IPS-20b (cell line): Measurements from ENCODE around the gene PATJ.
"Not testable (repeated sequence)": the region's sequence is repeated elsewhere in the genome, so short reads cannot be mapped to it uniquely, and the experiment has no call there.

ENCODE experiments used
- H3K27ac ChIP-seq: one replicate; pipeline ENCODE4 v1.5.1; 2013; ENCODE audit warnings: low read length
- H3K27me3 ChIP-seq: 2 replicates; pipeline ENCODE4 v1.6.1; 2013; ENCODE audit warnings: mild to moderate bottlenecking, low read length, inconsistent platforms; ENCODE audit not compliant: insufficient read depth
- H3K36me3 ChIP-seq: 2 replicates; pipeline ENCODE4 v1.6.1; 2013; ENCODE audit warnings: low read depth, mild to moderate bottlenecking, inconsistent platforms, low read length, moderate library complexity; ENCODE audit not compliant: insufficient read depth
- H3K4me1 ChIP-seq: 2 replicates; pipeline ENCODE4 v1.6.1; 2013; ENCODE audit warnings: mild to moderate bottlenecking, control low read depth, inconsistent platforms, low read length, moderate library complexity; ENCODE audit not compliant: insufficient read depth
- H3K4me3 ChIP-seq: 2 replicates; pipeline ENCODE4 v1.5.1; 2013; ENCODE audit warnings: mild to moderate bottlenecking, low read length, inconsistent platforms
- H3K9ac ChIP-seq: 2 replicates; pipeline ENCODE4 v1.6.1; 2013; ENCODE audit warnings: low read depth, mild to moderate bottlenecking, inconsistent platforms, low read length, moderate library complexity
- H3K9me3 ChIP-seq: 2 replicates; pipeline ENCODE4 v1.6.1; 2013; ENCODE audit warnings: mild to moderate bottlenecking, low read depth, low read length, inconsistent platforms; ENCODE audit not compliant: insufficient read depth

PATJ gene

DNA sequence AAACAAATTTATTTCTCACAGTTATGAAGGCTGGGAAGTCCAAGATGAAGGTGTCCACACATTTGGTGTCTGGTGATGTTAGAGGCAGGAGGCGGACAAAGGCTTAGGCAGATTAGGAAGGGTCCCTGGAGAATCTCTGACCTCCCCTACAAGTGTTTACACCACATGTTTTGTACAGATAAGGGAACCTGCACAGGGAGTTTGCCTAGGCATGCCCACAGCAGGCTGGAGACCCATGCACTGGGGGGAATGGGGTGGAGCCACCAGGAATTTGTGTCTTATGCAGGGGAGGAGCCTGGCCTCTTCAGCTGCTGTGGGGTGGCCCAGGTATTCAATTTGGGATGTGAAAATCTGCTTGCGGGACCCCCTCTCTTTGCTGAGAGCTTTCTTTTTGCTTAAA is 131.3 kb downstream of the PATJ start:
- no peak overlapping the region for H3K9ac ChIP-seq
- H3K4me1 ChIP-seq = no peaks in the 10 kb centered on the region
- no peak overlapping the region for H3K4me3 ChIP-seq
- peaks cover 6% of the 10 kb centered on the region; the same call in 1 of the 2 replicates for H3K9me3 ChIP-seq
- H3K36me3 ChIP-seq = peaks cover 37% of the 10 kb centered on the region
- H3K27me3 ChIP-seq = no peaks in the 10 kb centered on the region
- H3K27ac ChIP-seq = no peak overlapping the region

DNA sequence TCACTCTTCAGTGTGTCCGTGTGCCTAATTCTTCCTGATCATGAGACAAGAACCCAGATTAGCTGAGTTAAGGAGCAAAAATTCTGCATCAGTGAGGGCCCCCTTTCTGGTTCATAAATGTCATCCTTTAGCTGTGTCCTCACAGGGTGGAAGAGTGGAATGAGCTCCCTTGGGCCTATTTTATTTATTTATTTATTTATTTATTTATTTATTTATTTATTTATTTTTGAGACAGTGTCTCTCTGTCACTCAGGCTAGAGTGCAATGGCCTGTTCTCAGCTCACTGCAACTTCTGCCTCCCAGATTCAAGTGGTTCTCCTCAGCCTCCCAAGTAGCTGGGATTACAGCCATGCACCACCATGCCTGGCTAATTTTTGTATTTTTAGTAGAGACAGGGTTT is 131.7 kb downstream of the PATJ start:
- Histone ChIP-seq H3K9me3 (peaks cover 6% of the 10 kb centered on the region; the same call in 1 of the 2 replicates), H3K4me1 (no peaks in the 10 kb centered on the region), H3K4me3 (no peak overlapping the region), H3K36me3 (peaks cover 37% of the 10 kb centered on the region), H3K27ac (no peak overlapping the region), H3K9ac (no peak overlapping the region), H3K27me3 (no peaks in the 10 kb centered on the region)

DNA sequence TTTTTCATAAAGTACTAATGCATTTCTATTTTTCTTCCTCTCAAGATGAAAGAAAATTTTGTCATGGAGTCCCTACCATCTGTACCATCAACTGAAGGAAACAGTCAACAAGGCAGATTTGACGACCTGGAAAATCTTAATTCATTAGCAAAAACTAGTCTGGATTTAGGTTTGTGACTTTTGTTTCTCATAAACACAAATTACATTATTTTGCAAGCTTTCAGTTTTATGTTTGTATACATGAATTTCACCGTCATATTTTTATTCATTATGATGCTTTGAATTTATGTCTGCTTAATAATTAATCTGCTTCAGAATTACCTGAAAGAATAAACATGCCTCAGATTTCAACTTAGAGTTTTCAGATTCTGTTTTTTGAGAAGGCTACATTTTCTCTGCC is 132.9 kb downstream of the PATJ start:
- Histone ChIP-seq H3K9ac (no peak overlapping the region), H3K4me3 (no peak overlapping the region), H3K4me1 (no peaks in the 10 kb centered on the region), H3K36me3 (peaks cover 37% of the 10 kb centered on the region), H3K9me3 (peaks cover 6% of the 10 kb centered on the region; the same call in 1 of the 2 replicates), H3K27me3 (no peaks in the 10 kb centered on the region), H3K27ac (no peak overlapping the region)

DNA sequence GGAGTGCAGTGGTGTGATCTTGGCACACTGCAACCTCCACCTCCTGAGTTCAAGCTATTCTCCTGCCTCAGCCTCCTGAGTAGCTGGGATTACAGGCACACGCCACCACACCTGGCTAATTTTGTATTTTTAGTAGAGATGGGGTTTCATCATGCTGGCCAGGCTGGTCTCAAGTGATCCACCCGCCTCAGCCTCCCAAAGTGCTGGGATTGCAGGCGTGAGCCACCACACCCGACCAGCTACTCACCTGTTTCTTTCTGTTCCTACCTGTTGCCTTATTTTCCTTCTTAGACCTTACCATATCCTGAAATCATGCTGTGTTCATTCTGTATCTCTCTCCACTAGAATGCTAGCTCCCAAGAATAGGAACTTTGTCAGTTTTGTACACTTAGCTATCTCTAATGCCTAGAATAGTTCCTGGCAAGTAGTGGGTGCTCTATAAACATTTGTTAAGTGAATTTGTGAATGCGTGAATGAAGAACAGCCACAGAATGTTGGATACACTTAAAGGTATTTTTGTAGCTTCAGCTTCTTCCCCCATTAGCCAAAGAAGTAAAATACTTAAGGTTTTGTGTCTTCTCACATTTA is 137.7 kb downstream of the PATJ start:
- not testable (repeated sequence) for H3K9me3 ChIP-seq, H3K4me3 ChIP-seq, H3K9ac ChIP-seq, H3K27me3 ChIP-seq, H3K4me1 ChIP-seq, H3K27ac ChIP-seq
- peaks cover 32% of the 10 kb centered on the region for H3K36me3 ChIP-seq

DNA sequence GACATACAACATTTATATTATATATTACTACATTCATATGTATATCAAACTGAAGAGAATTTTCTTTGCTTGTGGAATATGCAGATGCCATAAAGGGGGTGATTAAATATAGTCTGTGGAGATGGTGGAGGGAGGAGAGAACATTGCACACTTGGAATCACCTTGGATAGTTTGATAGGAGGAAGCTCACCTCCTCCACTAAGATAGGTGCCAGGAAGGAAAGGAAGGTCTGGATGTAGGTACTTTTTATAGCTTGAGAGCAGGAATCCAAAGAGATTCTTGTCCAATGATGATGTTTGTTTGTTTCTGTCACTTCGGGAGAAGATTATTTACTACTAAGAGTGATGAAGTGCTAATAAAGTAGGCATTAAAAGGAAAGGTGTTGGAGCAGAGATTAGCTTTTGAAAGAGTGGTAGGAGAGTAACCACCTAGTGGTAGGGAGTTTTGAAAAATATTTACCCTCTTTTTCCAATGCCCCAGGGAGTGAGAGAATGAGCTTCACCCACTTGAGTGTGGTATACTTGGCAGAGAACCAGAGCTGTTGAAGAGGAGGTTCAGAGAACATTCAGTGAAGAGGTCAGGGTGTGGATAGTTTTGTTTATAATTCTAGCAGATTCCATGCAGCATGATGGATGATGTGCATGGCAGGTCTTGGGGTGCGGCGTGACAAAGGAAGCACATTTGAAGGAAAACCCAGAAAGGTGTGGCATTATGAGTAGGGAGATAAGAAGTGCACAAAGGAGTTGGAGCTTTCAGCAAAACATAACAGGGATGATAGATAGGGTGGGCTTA is 145.0 kb downstream of the PATJ start:
- H3K4me3 ChIP-seq = no peak overlapping the region

DNA sequence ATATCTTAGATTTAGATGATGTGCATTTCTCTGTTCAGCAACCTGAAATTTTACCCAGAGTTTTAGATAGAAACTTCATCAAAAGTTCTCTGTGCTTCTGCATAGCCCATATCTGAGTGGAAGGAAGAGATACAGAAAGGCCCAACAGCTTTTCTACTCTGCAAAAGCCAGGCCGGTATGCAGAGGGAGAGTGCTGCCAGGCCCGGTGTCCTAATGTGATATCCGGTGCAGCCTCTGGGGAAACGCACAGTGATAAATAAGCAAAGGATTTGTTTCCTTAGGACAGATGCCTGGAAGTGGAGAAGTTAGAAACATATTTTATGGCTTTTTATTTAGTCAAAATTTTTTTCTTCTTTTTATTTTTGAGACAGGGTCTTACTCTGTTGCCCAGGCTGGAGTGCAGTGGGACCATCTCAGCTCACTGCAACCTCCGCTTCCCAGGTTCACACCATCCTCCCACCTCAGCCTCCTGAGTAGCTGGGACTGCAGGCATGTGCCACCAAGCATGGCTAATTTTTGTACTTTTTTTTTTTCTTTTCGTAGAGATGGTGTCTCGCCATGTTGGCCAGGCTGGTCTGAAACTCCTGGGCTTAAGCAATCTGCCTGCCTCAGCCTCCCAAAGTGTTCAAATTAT is 145.8 kb downstream of the PATJ start:
- Histone ChIP-seq H3K9ac (no peak overlapping the region), H3K27me3 (no peaks in the 10 kb centered on the region), H3K9me3 (no peaks in the 10 kb centered on the region), H3K36me3 (peaks cover 15% of the 10 kb centered on the region), H3K27ac (no peak overlapping the region), H3K4me1 (no peaks in the 10 kb centered on the region), H3K4me3 (no peak overlapping the region)

More for the DNA sequence above, 145.0 kb downstream of the PATJ start:
- Histone ChIP-seq H3K4me1 (no peaks in the 10 kb centered on the region), H3K9me3 (no peaks in the 10 kb centered on the region), H3K9ac (no peak overlapping the region), H3K27ac (no peak overlapping the region), H3K27me3 (no peaks in the 10 kb centered on the region), H3K36me3 (peaks cover 15% of the 10 kb centered on the region)

DNA sequence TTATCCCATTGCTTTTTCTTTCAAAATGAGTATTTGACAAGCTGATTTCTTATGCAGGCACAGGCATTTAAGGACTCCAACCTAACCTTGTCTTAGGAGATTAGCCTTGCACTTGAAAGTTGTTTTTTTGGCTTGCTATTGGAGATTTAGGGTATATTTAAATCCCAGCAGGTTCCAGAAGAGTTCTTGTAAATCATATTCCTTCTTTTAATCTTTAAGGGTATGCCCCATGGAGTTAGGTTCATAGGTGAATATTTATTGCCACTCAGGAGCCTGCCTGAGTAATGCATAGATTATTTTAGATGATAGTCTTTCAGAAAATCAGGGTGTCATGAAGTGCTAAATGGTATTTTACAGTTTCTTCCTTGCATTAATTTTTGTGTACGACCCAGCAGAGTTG is 146.5 kb downstream of the PATJ start:
- H3K4me3 ChIP-seq = no peak overlapping the region
- H3K36me3 ChIP-seq = peaks cover 15% of the 10 kb centered on the region
- H3K9me3 ChIP-seq = no peaks in the 10 kb centered on the region
- no peak overlapping the region for H3K27ac ChIP-seq
- H3K4me1 ChIP-seq = no peaks in the 10 kb centered on the region
- no peak overlapping the region for H3K9ac ChIP-seq
- H3K27me3 ChIP-seq = no peaks in the 10 kb centered on the region

DNA sequence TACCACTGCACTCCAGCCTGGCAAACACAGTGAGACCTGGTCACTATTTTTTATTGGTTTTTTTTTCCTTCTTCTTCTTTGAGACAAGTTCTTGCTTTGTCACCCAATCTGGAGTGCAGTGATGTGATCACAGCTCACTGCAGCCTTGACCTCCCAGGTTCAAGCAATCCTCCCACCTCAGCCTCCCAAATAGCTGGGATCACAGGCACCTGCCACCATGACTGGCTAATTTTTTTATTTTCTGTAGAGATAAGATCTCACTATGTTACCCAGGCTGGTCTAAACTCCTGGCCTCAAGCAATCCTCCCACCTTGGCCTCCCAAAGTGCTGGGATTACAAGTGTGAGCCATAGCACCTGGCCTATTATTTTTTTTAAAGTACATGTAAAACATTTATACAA is 148.2 kb downstream of the PATJ start:
- H3K27me3 ChIP-seq, H3K4me1 ChIP-seq, H3K9me3 ChIP-seq, H3K36me3 ChIP-seq, H3K9ac ChIP-seq, H3K4me3 ChIP-seq, H3K27ac ChIP-seq: not testable (repeated sequence)

DNA sequence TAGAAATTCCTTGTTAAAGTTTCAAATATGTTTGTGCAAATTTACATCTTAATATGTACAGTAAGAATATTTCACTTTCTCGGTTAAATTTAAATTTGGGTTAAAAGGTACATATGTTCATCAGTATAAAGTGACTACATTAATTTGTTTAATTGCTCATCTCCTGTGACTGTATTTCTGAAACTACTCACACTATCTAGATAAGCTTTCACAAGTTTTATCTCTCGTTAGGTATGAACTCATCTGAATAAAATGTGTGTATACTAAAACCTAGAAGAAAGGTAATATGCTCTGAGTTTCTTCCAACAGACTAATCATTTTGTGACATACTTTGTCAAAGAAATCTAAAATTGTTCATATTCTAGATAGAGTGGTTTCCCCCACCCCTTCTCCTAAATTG is 150.7 kb downstream of the PATJ start:
- Histone ChIP-seq H3K9ac (no peak overlapping the region), H3K4me1 (no peaks in the 10 kb centered on the region)

DNA sequence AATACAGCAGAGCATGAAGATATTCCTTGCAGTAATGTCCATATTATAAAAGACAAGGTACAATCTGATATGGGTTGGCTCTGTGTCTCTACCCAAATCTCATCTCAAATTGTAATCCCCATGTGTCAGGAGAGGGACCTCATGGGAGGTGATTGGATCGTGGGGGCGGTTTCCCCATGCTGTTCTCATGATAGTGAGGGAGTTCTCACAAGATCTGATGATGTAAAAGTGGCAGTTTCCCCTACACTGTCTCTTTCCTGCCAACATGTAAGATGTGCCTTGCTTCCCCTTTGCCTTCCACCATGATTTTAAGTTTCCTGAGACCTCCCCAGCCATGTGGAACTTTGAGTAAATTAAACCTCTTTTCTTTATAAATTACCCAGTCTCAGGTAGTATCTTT is 152.0 kb downstream of the PATJ start:
- not testable (repeated sequence) for H3K4me3 ChIP-seq, H3K4me1 ChIP-seq, H3K27me3 ChIP-seq, H3K27ac ChIP-seq, H3K36me3 ChIP-seq, H3K9ac ChIP-seq, H3K9me3 ChIP-seq

More for the DNA sequence above, 150.7 kb downstream of the PATJ start:
- no peaks in the 10 kb centered on the region for H3K9me3 ChIP-seq
- H3K4me3 ChIP-seq = no peak overlapping the region
- H3K27ac ChIP-seq = no peak overlapping the region
- no peaks in the 10 kb centered on the region for H3K27me3 ChIP-seq
- no peaks in the 10 kb centered on the region; the same call in 1 of the 2 replicates for H3K36me3 ChIP-seq

DNA sequence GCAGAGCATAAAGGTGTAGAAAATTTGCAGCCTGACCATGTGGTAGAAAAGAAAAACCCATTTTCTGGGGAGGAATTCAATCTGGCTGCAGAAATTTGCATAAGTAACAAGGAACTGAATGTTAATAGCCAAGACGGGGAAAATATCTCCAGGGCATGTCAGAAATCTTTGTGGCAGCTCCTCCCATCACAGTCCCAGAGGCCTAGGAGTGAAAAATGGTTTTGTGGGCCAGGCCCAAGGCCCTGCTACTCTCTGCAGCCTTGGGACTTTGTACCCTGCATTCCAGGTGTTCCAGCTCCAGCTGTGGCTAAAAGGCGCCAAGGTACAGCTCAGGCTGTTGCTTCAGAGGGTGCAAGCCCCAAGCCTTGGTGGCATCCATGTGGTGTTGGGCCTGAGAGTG is 152.9 kb downstream of the PATJ start:
- H3K4me3 ChIP-seq = no peak overlapping the region
- H3K9me3 ChIP-seq = no peaks in the 10 kb centered on the region
- H3K27me3 ChIP-seq = no peaks in the 10 kb centered on the region
- H3K27ac ChIP-seq = no peak overlapping the region
- no peak overlapping the region for H3K9ac ChIP-seq
- no peaks in the 10 kb centered on the region; the same call in 1 of the 2 replicates for H3K36me3 ChIP-seq
- no peaks in the 10 kb centered on the region for H3K4me1 ChIP-seq

DNA sequence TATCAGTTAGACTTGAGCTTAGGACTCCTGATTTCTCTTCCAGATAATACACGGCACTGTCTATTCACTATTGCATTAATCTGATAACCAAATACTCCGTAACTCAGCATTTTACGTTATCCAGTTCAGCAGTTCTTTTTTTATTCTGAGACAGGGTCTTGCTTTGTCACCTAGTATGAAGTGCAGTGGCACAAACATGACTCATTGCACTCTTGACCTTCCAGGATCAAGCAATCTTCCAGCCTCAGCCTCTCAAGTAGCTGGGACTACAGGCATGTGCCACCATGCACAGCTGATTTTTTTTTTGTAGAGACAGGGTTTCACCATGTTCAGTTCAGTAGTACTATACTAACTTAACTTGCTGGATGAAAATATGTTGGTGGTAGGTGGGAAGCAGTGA is 156.4 kb downstream of the PATJ start:
- Histone ChIP-seq H3K9me3 (no peaks in the 10 kb centered on the region), H3K27me3 (no peaks in the 10 kb centered on the region), H3K27ac (no peak overlapping the region), H3K36me3 (0 out of 2 replicates have a peak, but pooled peaks cover 3% of the 10 kb centered on the region), H3K4me3 (no peak overlapping the region), H3K9ac (no peak overlapping the region), H3K4me1 (no peaks in the 10 kb centered on the region)
